GM19467 (cell line): ENCODE results near the gene HEPN1.

Source experiments
- ATAC-seq: cut with Tn5 transposase; IDR thresholded peaks from one replicate; pipeline ENCODE4 v1.9.1; 2021; ENCODE audit warnings: mild to moderate bottlenecking, moderate library complexity; ENCODE audit not compliant: unreplicated experiment

HEPN1 gene

GRCh38 chr11:124918950-124919349 lies at the start of gene HEPN1:
HEPN1 (plus strand) TSS chr11:124919250.
- no peak for ATAC-seq

DNA sequence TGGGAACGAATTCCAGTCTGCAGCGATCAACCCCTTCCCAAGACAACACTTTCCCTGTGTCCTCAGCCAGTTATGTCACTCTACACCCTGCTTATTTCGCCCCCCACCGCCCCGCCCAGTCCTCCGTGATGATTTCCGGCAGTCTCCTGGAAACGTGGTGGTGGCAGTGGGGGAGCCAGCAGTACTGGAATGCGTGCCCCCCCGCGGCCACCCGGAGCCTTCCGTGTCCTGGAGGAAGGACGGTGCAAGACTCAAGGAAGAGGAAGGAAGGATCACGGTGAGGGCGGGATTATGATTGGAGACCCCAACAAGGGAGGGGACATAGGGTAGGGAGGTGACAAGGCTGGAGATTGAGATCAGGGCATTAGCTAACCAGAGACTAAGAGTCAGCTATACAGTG lies 49.7 kb upstream of the HEPN1 start:
- no peak for ATAC-seq

- no peak for ATAC-seq
Measured at GRCh38 chr11:124869856-124870387, 49.1 kb upstream of the HEPN1 start.

DNA sequence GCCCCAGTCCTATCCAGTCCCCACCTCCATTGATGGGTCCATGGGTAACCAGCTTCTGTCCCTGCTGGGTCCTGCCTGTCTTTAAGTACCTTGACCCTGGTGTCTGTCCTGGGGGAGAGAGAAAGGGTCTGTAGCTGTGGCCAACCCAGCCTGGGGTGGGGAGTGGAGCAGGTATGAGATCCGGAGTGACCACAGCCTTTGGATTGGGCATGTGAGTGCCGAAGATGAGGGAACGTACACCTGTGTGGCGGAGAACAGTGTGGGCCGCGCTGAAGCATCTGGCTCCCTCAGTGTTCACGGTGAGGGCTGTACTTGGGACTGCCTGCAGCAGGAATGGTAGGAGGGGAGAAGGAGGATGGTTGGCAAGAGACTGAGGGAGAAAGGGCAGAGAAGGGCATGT lies 48.6 kb upstream of the HEPN1 start:
- no peak for ATAC-seq

DNA sequence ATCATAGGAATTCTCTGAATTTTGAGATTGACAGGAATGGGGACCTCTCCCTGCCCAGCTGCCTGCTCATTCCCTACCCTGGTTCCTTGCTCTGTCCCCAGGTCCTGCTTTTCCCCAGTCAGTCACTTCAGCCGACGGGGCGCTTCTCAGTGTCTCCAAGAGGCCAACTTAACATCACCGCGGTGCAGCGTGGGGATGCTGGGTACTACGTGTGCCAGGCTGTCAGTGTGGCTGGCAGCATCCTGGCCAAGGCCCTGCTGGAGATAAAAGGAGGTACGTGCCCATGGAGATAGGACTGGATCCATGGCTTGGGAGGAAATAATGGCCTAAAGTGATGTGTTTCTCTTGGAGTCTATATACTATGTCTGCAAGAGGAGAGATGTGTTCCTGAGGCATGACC lies 46.8 kb upstream of the HEPN1 start:
- no peak for ATAC-seq

GRCh38 chr11:124872741-124873140 lies 46.3 kb upstream of the HEPN1 start:
- ATAC-seq: no peak

DNA sequence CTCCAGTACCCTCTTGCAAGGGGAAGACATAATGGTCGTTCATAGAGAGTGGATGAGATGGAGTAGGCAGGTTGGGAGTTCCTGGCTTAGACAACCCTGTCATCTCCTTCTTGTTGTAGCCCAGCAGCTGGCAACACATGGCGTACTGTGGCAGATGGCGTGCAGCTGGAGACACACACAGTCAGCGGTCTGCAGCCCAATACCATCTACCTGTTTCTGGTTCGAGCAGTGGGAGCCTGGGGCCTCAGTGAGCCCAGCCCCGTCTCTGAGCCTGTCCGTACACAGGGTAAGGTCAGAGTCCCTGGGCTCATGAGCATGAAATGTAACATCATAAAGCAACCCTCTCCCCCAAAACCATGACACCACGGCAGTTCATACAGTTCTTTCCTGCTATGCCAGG lies 45.1 kb upstream of the HEPN1 start:
- no peak for ATAC-seq

- no peak for ATAC-seq
Measured at GRCh38 chr11:124874571-124875255, 44.3 kb upstream of the HEPN1 start.

- ATAC-seq: no peak
Measured at GRCh38 chr11:124875401-124875800, 43.6 kb upstream of the HEPN1 start.

GRCh38 chr11:124875943-124876817 lies 42.9 kb upstream of the HEPN1 start:
- peak; percentile 94 for ATAC-seq

DNA sequence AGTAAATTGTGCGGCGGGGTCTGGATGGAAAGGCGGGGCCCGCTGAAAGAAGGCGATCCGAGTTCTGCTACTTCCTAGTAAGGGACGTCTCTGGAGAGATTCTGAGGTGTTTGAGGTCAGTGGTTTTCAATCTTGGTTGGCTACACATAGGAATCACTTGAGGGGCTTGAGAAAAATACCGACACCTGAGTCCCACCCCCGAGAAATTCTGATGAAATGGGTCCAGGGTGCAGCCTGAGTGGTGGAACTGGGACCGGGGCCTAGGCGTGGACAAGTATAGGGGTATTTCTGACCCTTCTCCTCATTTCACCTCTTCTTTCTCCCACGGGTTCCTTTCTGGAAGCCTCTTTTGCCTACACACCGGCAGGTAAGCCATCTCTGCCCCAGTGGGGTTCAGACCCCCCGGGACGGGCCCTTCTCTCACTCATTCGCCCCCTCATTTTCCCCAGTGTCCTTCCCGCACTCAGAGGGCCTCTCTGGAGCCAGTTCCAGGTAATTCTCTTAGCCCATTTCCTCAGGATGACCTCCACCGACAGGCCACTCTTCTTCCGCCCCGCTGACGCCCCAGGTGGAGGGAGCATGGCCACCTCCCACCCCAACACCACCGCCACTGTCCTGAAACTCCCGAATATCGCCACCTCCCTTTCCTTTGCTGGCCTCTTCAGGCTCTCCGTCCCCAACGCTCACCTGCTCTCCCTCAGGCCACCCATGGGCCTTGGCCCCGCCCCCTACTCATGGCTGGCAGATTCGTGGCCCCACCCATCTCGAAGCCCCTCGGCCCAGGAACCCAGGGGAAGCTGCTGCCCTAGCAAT lies 42.0 kb upstream of the HEPN1 start:
- no peak for ATAC-seq

DNA sequence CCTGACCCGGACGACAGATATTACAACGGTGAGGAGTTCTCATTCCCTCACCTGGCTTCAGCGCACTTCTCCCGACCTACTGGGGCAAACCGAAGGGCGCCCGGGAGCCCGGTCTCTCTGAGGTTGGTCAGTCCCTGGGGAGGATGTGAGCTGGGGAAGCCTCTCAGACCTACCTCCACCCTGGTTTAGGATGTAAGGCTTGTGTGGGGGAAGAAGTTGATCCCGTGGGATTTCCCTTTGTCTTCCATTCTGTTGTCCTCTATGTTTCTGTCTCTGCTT lies 41.5 kb upstream of the HEPN1 start:
- no peak for ATAC-seq

- ATAC-seq: no peak
Measured at GRCh38 chr11:124877910-124878758, 40.9 kb upstream of the HEPN1 start.

DNA sequence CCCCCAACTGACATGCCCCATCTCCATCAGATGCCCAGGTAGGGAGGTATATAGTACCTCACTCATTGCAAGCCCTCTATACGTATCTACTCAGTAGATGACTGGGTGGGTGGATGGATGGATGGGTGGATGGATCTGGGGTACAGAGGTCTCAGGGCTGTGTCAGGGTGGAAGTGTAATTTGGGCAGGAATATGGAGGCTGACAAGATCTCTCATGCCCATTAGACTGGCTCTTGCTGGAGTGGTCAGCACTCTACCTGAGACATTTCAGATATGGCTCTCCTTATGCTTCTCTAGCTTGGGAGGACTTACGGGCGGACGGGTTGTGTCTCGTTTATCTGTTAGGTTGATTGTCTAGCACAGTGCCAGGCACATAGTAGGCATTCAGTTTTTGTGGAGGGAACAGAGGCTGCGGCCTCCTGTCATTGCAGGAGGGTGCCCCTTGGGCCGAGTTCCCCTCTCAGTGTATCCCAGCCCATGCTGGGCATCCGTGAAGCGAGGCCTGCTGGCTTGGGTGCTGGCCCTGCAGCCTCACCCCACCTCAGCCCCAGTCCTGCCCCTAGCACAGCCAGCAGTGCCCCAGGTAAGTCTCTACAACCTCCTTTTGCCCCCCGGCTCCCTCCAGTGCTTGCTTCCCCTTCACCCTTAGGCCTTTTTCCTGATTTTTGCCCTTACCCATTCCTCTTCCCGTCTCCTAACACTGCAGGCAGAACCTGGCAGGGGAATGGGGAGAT lies 40.1 kb upstream of the HEPN1 start:
- no peak for ATAC-seq

DNA sequence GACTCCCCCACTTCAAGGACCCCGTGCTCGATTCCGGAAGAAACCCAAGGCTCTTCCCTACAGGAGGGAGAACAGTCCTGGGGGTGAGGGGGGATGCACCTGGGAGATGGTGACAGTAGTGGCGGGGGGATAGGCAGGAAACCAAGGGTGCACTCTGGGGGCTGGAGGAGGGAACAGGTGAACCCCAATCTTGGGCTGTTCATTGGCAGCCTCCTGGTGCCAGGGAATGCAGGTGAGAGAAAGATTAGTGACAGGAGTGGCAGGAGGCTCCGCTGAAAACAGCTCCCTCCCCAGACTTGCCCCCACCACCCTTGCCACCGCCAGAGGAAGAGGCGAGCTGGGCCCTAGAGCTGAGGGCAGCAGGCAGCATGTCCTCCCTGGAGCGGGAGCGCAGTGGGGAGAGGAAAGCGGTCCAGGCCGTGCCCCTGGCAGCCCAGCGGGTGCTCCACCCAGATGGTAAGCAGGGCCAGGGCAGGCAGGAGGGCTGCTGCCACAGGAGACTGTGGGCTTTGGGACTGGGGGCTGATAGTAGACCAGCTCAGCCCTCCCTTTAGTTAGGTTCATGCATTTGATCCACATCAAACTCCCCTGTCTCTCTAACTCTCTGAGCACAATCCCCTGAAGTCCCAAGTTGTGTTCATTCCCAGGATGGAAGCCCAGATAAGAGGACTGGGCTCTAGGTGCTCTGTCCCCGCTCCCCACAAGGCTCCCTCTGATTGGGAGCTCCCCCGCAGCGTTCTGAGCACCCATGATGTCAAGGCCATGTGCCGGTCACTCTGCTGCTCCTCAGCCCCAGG lies 39.4 kb upstream of the HEPN1 start:
- no peak for ATAC-seq

DNA sequence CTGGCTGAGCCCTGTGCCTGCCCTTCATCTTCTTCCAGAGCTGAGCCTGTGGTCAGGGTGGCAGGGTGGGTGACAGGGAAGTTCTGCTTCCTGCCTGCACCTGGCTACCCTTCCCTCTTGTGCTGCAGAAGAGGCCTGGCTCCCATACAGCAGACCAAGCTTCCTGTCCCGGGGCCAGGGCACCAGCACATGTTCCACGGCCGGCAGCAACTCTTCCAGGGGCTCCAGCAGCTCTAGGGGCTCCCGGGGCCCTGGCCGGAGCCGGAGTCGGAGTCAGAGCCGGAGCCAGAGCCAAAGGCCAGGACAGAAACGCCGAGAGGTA lies 38.8 kb upstream of the HEPN1 start:
- ATAC-seq: no peak

DNA sequence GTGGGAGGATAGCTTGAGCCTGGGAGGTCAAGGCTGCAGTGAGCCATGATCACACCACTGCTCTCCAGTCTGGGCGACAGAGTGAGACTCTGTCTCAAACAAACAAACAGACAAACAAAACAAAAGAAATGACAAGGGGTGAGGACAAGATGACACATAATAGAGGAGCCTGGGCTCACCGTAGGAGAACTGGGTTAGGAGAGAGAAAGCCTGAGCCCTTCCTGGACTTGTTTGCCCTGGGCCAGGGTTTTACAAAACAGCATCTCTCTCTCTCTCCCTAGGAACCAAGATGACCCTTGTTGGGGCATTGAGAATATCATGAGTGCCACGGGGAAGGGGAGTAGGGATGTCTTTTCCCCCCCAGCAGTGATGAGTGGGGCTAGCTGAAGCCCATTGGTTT lies 38.1 kb upstream of the HEPN1 start:
- no peak for ATAC-seq

GRCh38 chr11:124882339-124883071 lies 36.5 kb upstream of the HEPN1 start:
- ATAC-seq: no peak

DNA sequence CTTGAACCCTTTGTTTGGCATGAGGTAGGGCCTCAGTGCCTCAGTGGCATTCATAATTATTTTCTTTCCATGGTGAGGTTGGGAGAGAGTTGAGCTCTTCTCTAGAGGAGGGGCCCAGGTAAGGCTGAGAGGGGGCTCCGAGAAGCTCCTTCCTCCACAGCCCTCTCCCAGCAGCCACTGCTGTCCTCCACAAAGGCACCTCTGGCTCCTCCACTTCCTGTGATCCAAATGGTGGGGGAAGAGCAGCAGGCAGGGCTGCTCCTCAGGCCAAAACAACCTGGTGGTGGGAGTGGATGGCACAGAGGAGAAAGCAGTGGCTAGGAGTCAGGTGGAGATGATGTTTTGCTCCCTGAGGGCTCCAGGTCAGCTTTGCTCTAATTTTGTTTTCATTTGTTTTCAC lies 34.7 kb upstream of the HEPN1 start:
- no peak for ATAC-seq
